Caco-2 (cell line): ENCODE results near the gene EVC2. TPM values are rescaled to one million over a fixed set of nuclear protein-coding genes. Genes with fewer than 3 reads are reported as not detected.

Experiments
- BruUV-seq: library from RNA; stranded (reverse); fragments of 400-500 nt; replicated peaks from 2 replicates; lab custom pipeline; 2021; lab: Mats Ljungman, UMichigan
- CTCF ChIA-PET: fragments of 300-600 bp; sonication (Branson Sonifier 250); formaldehyde crosslinking; loops from one replicate; lab custom pipeline; 2022; ENCODE audit warnings: antibody characterized with exemption; lab: Charles Lee
- POLR2A ChIA-PET: fragments of 300-600 bp; sonication (Branson Sonifier 250); formaldehyde crosslinking; loops from one replicate; lab custom pipeline; 2022; ENCODE audit warnings: antibody characterized with exemption; lab: Charles Lee
- DNase-seq, 2 experiments: peaks; one replicate each; pipeline versions ENCODE4 v3.0.0 to v3.0.0-alpha.2; 2020 to 2022
- H3K27me3 ChIP-seq: replicated peaks from 2 replicates; pipeline ENCODE4 v1.6.0; 2011; ENCODE audit warnings: low read length; ENCODE audit not compliant: control insufficient read depth, insufficient read depth
- H3K36me3 ChIP-seq: 2 replicates; pipeline ENCODE4 v1.5.1; 2011; ENCODE audit warnings: low read length; ENCODE audit not compliant: control insufficient read depth, insufficient read depth
- H3K4me1 ChIP-seq: fragments of 250-450 bp; sonication (Bioruptor Pico); 2 replicates; pipeline ENCODE4 v1.5.1; 2020; ENCODE audit warnings: mild to moderate bottlenecking
- H3K4me3 ChIP-seq: 2 replicates; pipeline ENCODE4 v1.5.1; 2011; ENCODE audit warnings: low read depth, mild to moderate bottlenecking, control low read depth, low read length
- H3K9me3 ChIP-seq: fragments of 250-450 bp; sonication (Bioruptor Pico); 2 replicates; pipeline ENCODE4 v1.5.1; 2020; ENCODE audit warnings: mild to moderate bottlenecking, moderate library complexity
- H3K27ac Mint-ChIP-seq: one replicate; pipeline ENCODE4 v1.8.0; 2022; ENCODE audit warnings: mixed read lengths; ENCODE audit not compliant: unreplicated experiment
- H3K27me3 Mint-ChIP-seq: one replicate; pipeline ENCODE4 v1.8.0; 2022; ENCODE audit warnings: mixed read lengths; ENCODE audit not compliant: insufficient read depth, unreplicated experiment
- H3K36me3 Mint-ChIP-seq: one replicate; pipeline ENCODE4 v1.8.0; 2022; ENCODE audit warnings: mild to moderate bottlenecking, mixed read lengths; ENCODE audit not compliant: insufficient read depth, unreplicated experiment
- H3K4me1 Mint-ChIP-seq: one replicate; pipeline ENCODE4 v1.8.0; 2022; ENCODE audit warnings: low read depth, mixed read lengths; ENCODE audit not compliant: unreplicated experiment
- H3K4me3 Mint-ChIP-seq: one replicate; pipeline ENCODE4 v1.8.0; 2022; ENCODE audit warnings: mild to moderate bottlenecking, moderate library complexity, mixed read lengths; ENCODE audit not compliant: unreplicated experiment
- H3K9me3 Mint-ChIP-seq: one replicate; pipeline ENCODE4 v1.8.0; 2022; ENCODE audit warnings: mixed read lengths; ENCODE audit not compliant: unreplicated experiment
- CTCF ChIP-seq, 2 experiments: fragments of 200-600 bp in 1 of 2; IDR thresholded peaks; 1 replicate in 1 of 2; 2 replicates in 1 of 2; pipeline versions ENCODE4 v1.5.1 to v1.8.0; 2011 to 2022; ENCODE audit warnings: antibody characterized with exemption in 1 of 2, control low read depth in 1 of 2, inconsistent platforms in 1 of 2, low read depth in 1 of 2, low read length in 1 of 2, mild to moderate bottlenecking in 1 of 2, moderate library complexity in 1 of 2; ENCODE audit not compliant: insufficient read depth in 1 of 2, severe bottlenecking in 1 of 2, unreplicated experiment in 1 of 2
- intact Hi-C: fragments of 100-400 bp; cut with micrococcal nuclease; formaldehyde crosslinking; loops from one replicate; pipeline ENCODE4 v1.10.0; 2022; ENCODE audit not compliant: unreplicated experiment
- total RNA-seq: library from RNA; stranded (reverse); gene quantifications from 2 replicates; pipeline ENCODE4 v1.2.3, GENCODE V29; 2022

EVC2 gene
- total RNA-seq, 1 experiment from 2014 or later: not detected

DNA sequence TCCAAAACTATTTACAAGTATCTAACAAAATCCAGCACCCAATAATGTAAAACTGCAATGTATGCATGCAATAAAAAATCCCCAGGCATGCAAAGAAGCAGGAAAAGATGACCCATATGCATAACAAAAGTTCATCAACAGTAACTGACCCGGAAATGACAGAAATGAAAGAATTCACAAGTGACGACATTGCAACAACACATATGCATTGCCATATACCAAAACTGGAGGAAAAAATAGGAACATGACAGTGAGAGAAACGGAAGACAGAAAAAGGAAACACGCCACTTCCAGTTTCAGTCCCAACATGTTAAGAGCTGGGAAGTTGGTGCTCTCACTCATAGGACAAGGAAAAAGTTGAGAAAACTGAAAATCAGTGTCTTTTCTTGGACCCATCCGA lies 154.6 kb downstream of the EVC2 start:
- peaks cover 46% of the 10 kb centered on the region for H3K9me3 Mint-ChIP-seq
- peaks cover 7% of the 10 kb centered on the region for H3K27me3 Mint-ChIP-seq
- H3K4me1 Mint-ChIP-seq: no peaks in the 10 kb centered on the region
- Histone ChIP-seq H3K9me3 (no peaks in the 10 kb centered on the region), H3K4me1 (no peaks in the 10 kb centered on the region), H3K4me3 (no peak overlapping the region), H3K36me3 (no peaks in the 10 kb centered on the region), H3K27me3 (no peaks in the 10 kb centered on the region)
- intact Hi-C loops: loop anchor here (5.0 kb wide), 1 partner anchor 246 kb away; no protein-coding TSS in a partner anchor
- CTCF ChIA-PET: no interaction called here
- peaks cover 6% of the 10 kb centered on the region for H3K36me3 Mint-ChIP-seq
- no peak for DNase-seq
- POLR2A ChIA-PET: no interaction called here
- H3K27ac Mint-ChIP-seq: no peak overlapping the region
- no peak overlapping the region for H3K4me3 Mint-ChIP-seq
- TF ChIP-seq CTCF (IDR thresholded peaks at IDR 0.05; ENCODE audit: insufficient read depth in 1 of 2, low read depth in 1 of 2, low read length in 1 of 2, severe bottlenecking in 1 of 2, unreplicated experiment in 1 of 2): no peak
- BruUV-seq: no TSS peak

GRCh38 chr4:5552451-5552850 lies 155.9 kb downstream of the EVC2 start:
- no peak overlapping the region for H3K4me3 Mint-ChIP-seq
- no peak overlapping the region for H3K27ac Mint-ChIP-seq
- H3K27me3 Mint-ChIP-seq: peaks cover 3% of the 10 kb centered on the region
- Histone ChIP-seq H3K4me1 (no peaks in the 10 kb centered on the region), H3K27me3 (no peaks in the 10 kb centered on the region), H3K9me3 (no peaks in the 10 kb centered on the region), H3K4me3 (no peak overlapping the region), H3K36me3 (no peaks in the 10 kb centered on the region)
- no peak for TF ChIP-seq CTCF (IDR thresholded peaks at IDR 0.05; ENCODE audit: insufficient read depth in 1 of 2, low read depth in 1 of 2, low read length in 1 of 2, severe bottlenecking in 1 of 2, unreplicated experiment in 1 of 2)
- intact Hi-C loops: loop anchor here (5.0 kb wide), 1 partner anchor 245 kb away; no protein-coding TSS in a partner anchor
- no peak for DNase-seq
- ChIA-PET POLR2A (no interaction called here), CTCF (no interaction called here)
- no TSS peak for BruUV-seq
- no peaks in the 10 kb centered on the region for H3K4me1 Mint-ChIP-seq
- peaks cover 6% of the 10 kb centered on the region for H3K36me3 Mint-ChIP-seq
- H3K9me3 Mint-ChIP-seq: peaks cover 36% of the 10 kb centered on the region

GRCh38 chr4:5547651-5548249 lies 160.6 kb downstream of the EVC2 start:
- Histone ChIP-seq H3K27me3 (no peaks in the 10 kb centered on the region), H3K9me3 (no peaks in the 10 kb centered on the region), H3K4me1 (no peaks in the 10 kb centered on the region), H3K36me3 (no peaks in the 10 kb centered on the region), H3K4me3 (no peak overlapping the region)
- no TSS peak for BruUV-seq
- H3K9me3 Mint-ChIP-seq: peaks cover 23% of the 10 kb centered on the region
- no peak overlapping the region for H3K27ac Mint-ChIP-seq
- H3K4me1 Mint-ChIP-seq: no peaks in the 10 kb centered on the region
- CTCF ChIA-PET: no interaction called here
- no peak overlapping the region for H3K4me3 Mint-ChIP-seq
- POLR2A ChIA-PET: no interaction called here
- no peak for DNase-seq
- H3K36me3 Mint-ChIP-seq: peaks cover under 1% of the 10 kb centered on the region
- no peak for TF ChIP-seq CTCF (IDR thresholded peaks at IDR 0.05; ENCODE audit: insufficient read depth in 1 of 2, low read depth in 1 of 2, low read length in 1 of 2, severe bottlenecking in 1 of 2, unreplicated experiment in 1 of 2)
- peaks cover 3% of the 10 kb centered on the region for H3K27me3 Mint-ChIP-seq
- intact Hi-C loops: no loop called here
